Measurements from ENCODE around the gene TMEM229A. TPM values are rescaled to one million over a fixed set of nuclear protein-coding genes. Genes with fewer than 3 reads are reported as not detected.

TMEM229A gene
- total and polyA plus RNA-seq, 10 of the 15 experiments (the other 5 are each of a cell fraction or from before 2014, with no cell fraction given), result not detected

- TF ChIP-seq CREB1 (IDR thresholded peaks at IDR 0.05; ENCODE audit: low read depth), result no peak
Measured at GRCh38 chr7:123992913-123993518, 39.9 kb downstream of the TMEM229A start (continued).

DNA sequence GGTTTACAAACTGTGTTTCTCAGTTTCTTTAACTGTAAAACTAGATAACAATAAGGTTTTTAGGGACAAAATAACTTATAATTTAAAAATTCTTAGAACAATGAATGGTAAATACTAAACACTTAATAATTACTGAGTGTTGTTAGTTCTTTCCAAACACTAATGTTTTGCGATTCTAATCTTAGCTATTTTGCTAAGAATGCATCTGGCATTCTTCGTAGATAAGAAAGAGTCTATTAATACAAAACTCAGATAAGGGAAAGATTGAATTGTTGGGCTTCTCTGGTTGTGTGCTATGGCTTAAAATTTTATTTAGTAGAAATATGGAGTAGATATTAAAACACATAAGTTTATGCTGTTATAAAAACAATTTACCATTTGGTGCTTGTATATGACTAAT is 45.4 kb downstream of the TMEM229A start:
- no peak for FAIRE-seq
- WGBS (ENCODE audit: insufficient coverage, insufficient replicate concordance, low lambda C conversion rate, missing lambda C conversion rate), result 48% methylated on average over 2 of the region's 2 CpGs
- no peak for ATAC-seq
- no peak overlapping the region for H3K4me3 ChIP-seq
- H2AFZ ChIP-seq (ENCODE audit: control insufficient read depth, low read depth, low read length), result no peak overlapping the region
- H3K4me2 ChIP-seq (ENCODE audit: control insufficient read depth, insufficient read depth), result no peak overlapping the region
- intact Hi-C loops (cut with micrococcal nuclease; ENCODE audit: unreplicated experiment), result no loop called here
- no peak overlapping the region for H3K9ac ChIP-seq (ENCODE audit: control insufficient read depth, insufficient read depth, low read length)
- no peaks in the 10 kb centered on the region for H3K27me3 ChIP-seq (replicated peaks in 1 of 2; ENCODE audit: control insufficient read depth in 2 of 2, insufficient read depth in 2 of 2, low read length in 1 of 2)
- H3K27ac ChIP-seq (ENCODE audit: control insufficient read depth, insufficient read depth), result no peak overlapping the region
- H4K20me1 ChIP-seq (ENCODE audit: control insufficient read depth, insufficient read depth), result no peaks in the 10 kb centered on the region
- H3K79me2 ChIP-seq (ENCODE audit: control insufficient read depth, insufficient read depth, low read length), result no peaks in the 10 kb centered on the region
- no peaks in the 10 kb centered on the region for H3K36me3 ChIP-seq (ENCODE audit: control insufficient read depth in 2 of 2, insufficient read depth in 2 of 2, low read length in 1 of 2)
- no peak for TF ChIP-seq TCF3 (IDR thresholded peaks at IDR 0.05; ENCODE audit: borderline replicate concordance, insufficient read depth, low read depth, low read length)
- TF ChIP-seq TCF12 (IDR thresholded peaks at IDR 0.05; ENCODE audit: low read depth, low read length), result no peak
- TF ChIP-seq NFYA (IDR thresholded peaks at IDR 0.05; ENCODE audit: borderline replicate concordance, low read depth, low read length), result no peak
- TF ChIP-seq ATF2 (IDR thresholded peaks at IDR 0.05; ENCODE audit: low read length), result no peak
- TF ChIP-seq, protein P1, sequence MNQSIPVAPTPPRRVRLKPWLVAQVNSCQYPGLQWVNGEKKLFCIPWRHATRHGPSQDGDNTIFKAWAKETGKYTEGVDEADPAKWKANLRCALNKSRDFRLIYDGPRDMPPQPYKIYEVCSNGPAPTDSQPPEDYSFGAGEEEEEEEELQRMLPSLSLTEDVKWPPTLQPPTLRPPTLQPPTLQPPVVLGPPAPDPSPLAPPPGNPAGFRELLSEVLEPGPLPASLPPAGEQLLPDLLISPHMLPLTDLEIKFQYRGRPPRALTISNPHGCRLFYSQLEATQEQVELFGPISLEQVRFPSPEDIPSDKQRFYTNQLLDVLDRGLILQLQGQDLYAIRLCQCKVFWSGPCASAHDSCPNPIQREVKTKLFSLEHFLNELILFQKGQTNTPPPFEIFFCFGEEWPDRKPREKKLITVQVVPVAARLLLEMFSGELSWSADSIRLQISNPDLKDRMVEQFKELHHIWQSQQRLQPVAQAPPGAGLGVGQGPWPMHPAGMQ (IDR thresholded peaks at IDR 0.05; ENCODE audit: borderline replicate concordance), result no peak
- TF ChIP-seq, protein P2, sequence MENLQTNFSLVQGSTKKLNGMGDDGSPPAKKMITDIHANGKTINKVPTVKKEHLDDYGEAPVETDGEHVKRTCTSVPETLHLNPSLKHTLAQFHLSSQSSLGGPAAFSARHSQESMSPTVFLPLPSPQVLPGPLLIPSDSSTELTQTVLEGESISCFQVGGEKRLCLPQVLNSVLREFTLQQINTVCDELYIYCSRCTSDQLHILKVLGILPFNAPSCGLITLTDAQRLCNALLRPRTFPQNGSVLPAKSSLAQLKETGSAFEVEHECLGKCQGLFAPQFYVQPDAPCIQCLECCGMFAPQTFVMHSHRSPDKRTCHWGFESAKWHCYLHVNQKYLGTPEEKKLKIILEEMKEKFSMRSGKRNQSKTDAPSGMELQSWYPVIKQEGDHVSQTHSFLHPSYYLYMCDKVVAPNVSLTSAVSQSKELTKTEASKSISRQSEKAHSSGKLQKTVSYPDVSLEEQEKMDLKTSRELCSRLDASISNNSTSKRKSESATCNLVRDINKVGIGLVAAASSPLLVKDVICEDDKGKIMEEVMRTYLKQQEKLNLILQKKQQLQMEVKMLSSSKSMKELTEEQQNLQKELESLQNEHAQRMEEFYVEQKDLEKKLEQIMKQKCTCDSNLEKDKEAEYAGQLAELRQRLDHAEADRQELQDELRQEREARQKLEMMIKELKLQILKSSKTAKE (IDR thresholded peaks at IDR 0.05; ENCODE audit: low read depth, poor library complexity, severe bottlenecking), result no peak
- TF ChIP-seq CHD1 (IDR thresholded peaks at IDR 0.05; ENCODE audit: low read depth, low read length), result no peak
- no peak for TF ChIP-seq FOXM1 (IDR thresholded peaks at IDR 0.05; ENCODE audit: low read depth, low read length)
- ChIA-PET SMC1A (ENCODE audit: uncharacterized antibody, unreplicated experiment) (no interaction called here), POLR2A (no interaction called here), RAD21 (ENCODE audit: unreplicated experiment) (no interaction called here), CTCF (no interaction called here)
- BruUV-seq (replicated peaks), result no TSS peak
- H3K4me1 ChIP-seq (ENCODE audit: control insufficient read depth, insufficient read depth, low read length), result no peaks in the 10 kb centered on the region
- in situ Hi-C loops (cut with MboI), result no loop called here
- no peaks in the 10 kb centered on the region for H3K9me3 ChIP-seq (replicated peaks; ENCODE audit: control insufficient read depth, insufficient read depth, low read length)
- DNase-seq (ENCODE audit: low read depth, low spot score), result no peak
